ENCODE measurements around the gene MITF.

- TF ChIP-seq POLR2A (IDR thresholded peaks at IDR 0.05; ENCODE audit: low read depth, low read length), result no peak
- no peak for TF ChIP-seq POLR2AphosphoS5 (IDR thresholded peaks at IDR 0.05; ENCODE audit: low read depth, low read length)
Measured at GRCh38 chr3:69856965-69857705, 117.9 kb downstream of the MITF start.
